IPS-18a (cell line): ENCODE data around the gene MRPL2.
A peak's percentile ranks its signal among the peaks of the same experiment; 100 is the strongest.

Source experiments
- H3K27ac ChIP-seq: one replicate; pipeline ENCODE4 v1.5.1; 2013; ENCODE audit warnings: low read length
- H3K27me3 ChIP-seq: one replicate; pipeline ENCODE4 v1.6.1; 2013; ENCODE audit warnings: mild to moderate bottlenecking, low read length; ENCODE audit not compliant: control insufficient read depth, insufficient read depth
- H3K36me3 ChIP-seq: one replicate; pipeline ENCODE4 v1.6.1; 2013; ENCODE audit warnings: low read depth, low read length; ENCODE audit not compliant: control insufficient read depth
- H3K4me1 ChIP-seq: one replicate; pipeline ENCODE4 v1.6.1; 2013; ENCODE audit warnings: low read depth, low read length; ENCODE audit not compliant: control insufficient read depth
- H3K4me3 ChIP-seq: one replicate; pipeline ENCODE4 v1.5.1; 2013; ENCODE audit warnings: low read length
- H3K9ac ChIP-seq: one replicate; pipeline ENCODE4 v1.6.1; 2013; ENCODE audit warnings: mild to moderate bottlenecking, low read length, moderate library complexity
- H3K9me3 ChIP-seq: one replicate; pipeline ENCODE4 v1.6.1; 2013; ENCODE audit warnings: low read depth, low read length; ENCODE audit not compliant: control insufficient read depth

MRPL2 gene

GRCh38 chr6:43026365-43026764, 32.9 kb downstream of the MRPL2 start:
- Histone ChIP-seq H3K9ac (no peak overlapping the region), H3K36me3 (peaks cover 54% of the 10 kb centered on the region)

GRCh38 chr6:43024436-43024835, 34.8 kb downstream of the MRPL2 start:
- Histone ChIP-seq H3K4me3 (no peak overlapping the region), H3K36me3 (peaks cover 50% of the 10 kb centered on the region)

More at GRCh38 chr6:43026365-43026764, 32.9 kb downstream of the MRPL2 start:
- no peaks in the 10 kb centered on the region for H3K4me1 ChIP-seq
- H3K27ac ChIP-seq, result no peak overlapping the region
- no peaks in the 10 kb centered on the region for H3K9me3 ChIP-seq
- no peak overlapping the region for H3K4me3 ChIP-seq
- H3K27me3 ChIP-seq, result no peaks in the 10 kb centered on the region

GRCh38 chr6:43021270-43022047, 37.8 kb downstream of the MRPL2 start, which contains the start of gene RRP36:
TSS of gene RRP36 (plus strand) at chr6:43021623. CDS start at chr6:43021655, 32 bp downstream.
- peak within 1 kb of the TSS; percentile 90 for H3K9ac ChIP-seq
- peak within 1 kb of the TSS; percentile 82 for H3K27ac ChIP-seq
- no peaks in the 10 kb centered on the region for H3K9me3 ChIP-seq
- peaks cover 41% of the 10 kb centered on the region for H3K36me3 ChIP-seq
- no peaks in the 10 kb centered on the region for H3K27me3 ChIP-seq
- H3K4me3 ChIP-seq, result peak within 1 kb of the TSS; percentile 97
- no peaks in the 10 kb centered on the region for H3K4me1 ChIP-seq

More at GRCh38 chr6:43024436-43024835, 34.8 kb downstream of the MRPL2 start:
- no peaks in the 10 kb centered on the region for H3K9me3 ChIP-seq
- no peak overlapping the region for H3K9ac ChIP-seq
- no peaks in the 10 kb centered on the region for H3K27me3 ChIP-seq
- no peak overlapping the region for H3K27ac ChIP-seq
- H3K4me1 ChIP-seq, result no peaks in the 10 kb centered on the region

- H3K4me1 ChIP-seq, result no peaks in the 10 kb centered on the region
- no peaks in the 10 kb centered on the region for H3K27me3 ChIP-seq
- peak overlapping the region; percentile 50 for H3K27ac ChIP-seq
- H3K4me3 ChIP-seq, result peak overlapping the region; percentile 97
- no peaks in the 10 kb centered on the region for H3K9me3 ChIP-seq
- peak overlapping the region; percentile 70 for H3K9ac ChIP-seq
- H3K36me3 ChIP-seq, result peaks cover 35% of the 10 kb centered on the region
Observed at GRCh38 chr6:43020847-43021246, 38.4 kb downstream of the MRPL2 start.

- Histone ChIP-seq H3K36me3 (peaks cover 32% of the 10 kb centered on the region), H3K9me3 (no peaks in the 10 kb centered on the region), H3K9ac (no peak overlapping the region), H3K27me3 (no peaks in the 10 kb centered on the region), H3K4me3 (no peak overlapping the region), H3K27ac (no peak overlapping the region), H3K4me1 (no peaks in the 10 kb centered on the region)
Observed at GRCh38 chr6:43020052-43020705, 39.1 kb downstream of the MRPL2 start.

GRCh38 chr6:43019152-43019551, 40.1 kb downstream of the MRPL2 start:
- Histone ChIP-seq H3K9me3 (no peaks in the 10 kb centered on the region), H3K27ac (no peak overlapping the region), H3K4me1 (no peaks in the 10 kb centered on the region), H3K36me3 (peaks cover 25% of the 10 kb centered on the region), H3K4me3 (no peak overlapping the region), H3K9ac (no peak overlapping the region), H3K27me3 (no peaks in the 10 kb centered on the region)

GRCh38 chr6:43016943-43017334, 42.3 kb downstream of the MRPL2 start:
- Histone ChIP-seq H3K9ac (no peak overlapping the region), H3K27ac (no peak overlapping the region), H3K4me3 (no peak overlapping the region), H3K9me3 (no peaks in the 10 kb centered on the region), H3K36me3 (peaks cover 28% of the 10 kb centered on the region), H3K27me3 (no peaks in the 10 kb centered on the region), H3K4me1 (no peaks in the 10 kb centered on the region)

- H3K27me3 ChIP-seq, result no peaks in the 10 kb centered on the region
- H3K9me3 ChIP-seq, result no peaks in the 10 kb centered on the region
- H3K36me3 ChIP-seq, result peaks cover 33% of the 10 kb centered on the region
- no peak overlapping the region for H3K9ac ChIP-seq
- no peaks in the 10 kb centered on the region for H3K4me1 ChIP-seq
- H3K4me3 ChIP-seq, result no peak overlapping the region
- H3K27ac ChIP-seq, result no peak overlapping the region
Observed at GRCh38 chr6:43016176-43016942, 42.9 kb downstream of the MRPL2 start.

- Histone ChIP-seq H3K9me3 (no peaks in the 10 kb centered on the region), H3K4me3 (peak overlapping the region; percentile 76), H3K4me1 (no peaks in the 10 kb centered on the region), H3K36me3 (peaks cover 44% of the 10 kb centered on the region), H3K27ac (peak overlapping the region; percentile 47), H3K27me3 (no peaks in the 10 kb centered on the region), H3K9ac (peak overlapping the region; percentile 71)
Observed at GRCh38 chr6:43014434-43014909, 44.8 kb downstream of the MRPL2 start.

GRCh38 chr6:43013843-43014433, 45.3 kb downstream of the MRPL2 start, which contains the start of the genes KLHDC3 and MEA1:
TSS of gene KLHDC3 (plus strand) at chr6:43014249. CDS start at chr6:43017193, 2,944 bp downstream.
TSS of gene MEA1 (minus strand) at chr6:43013946. CDS start at chr6:43013813, 133 bp downstream.
- Histone ChIP-seq H3K4me3 (peak within 1 kb of the TSS; percentile 76), H3K9ac (peak within 1 kb of the TSS; percentile 71), H3K27ac (peak within 1 kb of the TSS; percentile 47), H3K36me3 (peaks cover 45% of the 10 kb centered on the region), H3K4me1 (no peaks in the 10 kb centered on the region), H3K9me3 (no peaks in the 10 kb centered on the region), H3K27me3 (no peaks in the 10 kb centered on the region)
